CD4-positive, alpha-beta T cell (primary cell): Measurements from ENCODE around the gene KCNF1. TPM values are rescaled to one million over a fixed set of nuclear protein-coding genes. Genes with fewer than 3 reads are reported as not detected.

Experiments
- ATAC-seq: fragments of 200-7000 bp; cut with Tn5 transposase; one replicate; pipeline ENCODE4 v1.10.0; 2022; ENCODE audit warnings: mild to moderate bottlenecking; ENCODE audit not compliant: poor library complexity
- CTCF ChIA-PET: fragments of 350-600 bp; sonication (Branson Sonifier 250); formaldehyde crosslinking; loops from one replicate; lab custom pipeline; 2021; ENCODE audit warnings: antibody characterized with exemption, inconsistent platforms; lab: Charles Lee
- POLR2A ChIA-PET: fragments of 350-600 bp; sonication (Branson Sonifier 250); formaldehyde crosslinking; loops from one replicate; lab custom pipeline; 2021; ENCODE audit warnings: antibody characterized with exemption, inconsistent platforms; lab: Charles Lee
- DNase-seq, 14 experiments: peaks; one replicate each; pipeline ENCODE4 v3.0.0-alpha.2; 2013 to 2020; ENCODE audit warnings: mixed read lengths in 2 of 14
- H3K27ac ChIP-seq, 2 donors: one replicate each; pipeline versions ENCODE4 v1.5.1 to v1.7.0; 2013; ENCODE audit warnings: low read length in 2 of 2, low read depth in 1 of 2, mild to moderate bottlenecking in 1 of 2
- H3K27me3 ChIP-seq, 2 experiments: 1 replicate in 1 of 2; 2 replicates in 1 of 2; pipeline versions ENCODE4 v1.6.1 to v1.7.0; 2013; ENCODE audit warnings: low read length in 2 of 2, control low read depth in 1 of 2, mild to moderate bottlenecking in 1 of 2, moderate library complexity in 1 of 2; ENCODE audit not compliant: insufficient read depth in 2 of 2, control insufficient read depth in 1 of 2
- H3K36me3 ChIP-seq: one replicate; pipeline ENCODE4 v1.6.1; 2013; ENCODE audit warnings: low read length, control low read depth; ENCODE audit not compliant: insufficient read depth
- H3K4me1 ChIP-seq: one replicate; pipeline ENCODE4 v1.6.1; 2013; ENCODE audit warnings: low read length, control low read depth; ENCODE audit not compliant: insufficient read depth
- H3K4me3 ChIP-seq: one replicate; pipeline ENCODE4 v1.5.1; 2013; ENCODE audit warnings: mild to moderate bottlenecking, low read length, moderate library complexity
- H3K9me3 ChIP-seq, 2 experiments: 1 replicate in 1 of 2; 2 replicates in 1 of 2; pipeline versions ENCODE4 v1.6.1 to v1.7.0; 2013; ENCODE audit warnings: low read length in 2 of 2, mild to moderate bottlenecking in 2 of 2, control low read depth in 1 of 2, moderate library complexity in 1 of 2; ENCODE audit not compliant: control insufficient read depth in 1 of 2, insufficient read depth in 1 of 2
- H3K27ac Mint-ChIP-seq: one replicate; pipeline ENCODE4 v1.8.0; 2020; ENCODE audit warnings: mixed read lengths
- H3K27me3 Mint-ChIP-seq: one replicate; pipeline ENCODE4 v1.8.0; 2021; ENCODE audit warnings: mixed read lengths
- H3K36me3 Mint-ChIP-seq: one replicate; pipeline ENCODE4 v1.8.0; 2021; ENCODE audit warnings: low read depth, mixed read lengths
- H3K4me1 Mint-ChIP-seq: one replicate; pipeline ENCODE4 v1.8.0; 2021; ENCODE audit warnings: low read depth, mixed read lengths
- H3K4me3 Mint-ChIP-seq: one replicate; pipeline ENCODE4 v1.8.0; 2020; ENCODE audit warnings: mild to moderate bottlenecking, mixed read lengths
- H3K9me3 Mint-ChIP-seq: one replicate; pipeline ENCODE4 v1.8.0; 2020; ENCODE audit warnings: mixed read lengths
- CTCF ChIP-seq: fragments of 200-600 bp; IDR thresholded peaks from one replicate; pipeline ENCODE4 v1.8.0; 2022; ENCODE audit warnings: antibody characterized with exemption, mild to moderate bottlenecking
- intact Hi-C, 2 experiments: fragments of 100-400 bp; cut with DNase I in 1 of 2; cut with micrococcal nuclease in 1 of 2; formaldehyde crosslinking; loops; one replicate each; pipeline versions ENCODE4 v1.15.1 to v1.9.0; 2023 to 2025; cut with DNase I, micrococcal nuclease
- total RNA-seq, 174 experiments: library from RNA in 2 of 174; stranded (reverse) in 2 of 174; gene quantifications; one replicate each; pipeline ENCODE4 v1.2.3 and lab custom pipeline; 2021 to 2026

Gene KCNF1
- total RNA-seq, 2 experiments from 2014 or later, result not detected

- Histone ChIP-seq H3K27me3 (peaks cover 10 to 14% of the 10 kb centered on the region in 2 experiments), H3K27ac (no peak overlapping the region), H3K4me3 (no peak overlapping the region), H3K9me3 (peaks cover 0 to 7% of the 10 kb centered on the region in 2 experiments), H3K4me1 (no peaks in the 10 kb centered on the region), H3K36me3 (no peaks in the 10 kb centered on the region)
- Mint-ChIP-seq H3K9me3 (no peaks in the 10 kb centered on the region), H3K27me3 (peaks cover 14% of the 10 kb centered on the region), H3K4me3 (no peak overlapping the region), H3K4me1 (no peaks in the 10 kb centered on the region), H3K36me3 (no peaks in the 10 kb centered on the region), H3K27ac (no peak overlapping the region)
- ChIA-PET POLR2A (no interaction called here), CTCF (no interaction called here)
- intact Hi-C loops, result no loop called here
- DNase-seq (no peak), ATAC-seq (no peak)
- no peak for TF ChIP-seq CTCF
Observed at GRCh38 chr2:10918661-10919409, 7.1 kb downstream of the KCNF1 start.

GRCh38 chr2:10919410-10919770 is 7.7 kb downstream of the KCNF1 start:
- peaks cover 5 to 11% of the 10 kb centered on the region in 2 experiments for H3K27me3 ChIP-seq
- ChIA-PET POLR2A (no interaction called here), CTCF (no interaction called here)
- DNase-seq (no peak), ATAC-seq (no peak)
- no peak overlapping the region for H3K27ac ChIP-seq
- no peak for TF ChIP-seq CTCF
- H3K4me1 ChIP-seq, result no peaks in the 10 kb centered on the region
- no peak overlapping the region for H3K4me3 ChIP-seq
- H3K4me1 Mint-ChIP-seq, result no peaks in the 10 kb centered on the region
- no peaks in the 10 kb centered on the region for H3K36me3 Mint-ChIP-seq
- peaks cover 0 to under 1% of the 10 kb centered on the region in 2 experiments for H3K9me3 ChIP-seq
- H3K4me3 Mint-ChIP-seq, result no peak overlapping the region
- peaks cover 12% of the 10 kb centered on the region for H3K27me3 Mint-ChIP-seq
- H3K36me3 ChIP-seq, result no peaks in the 10 kb centered on the region
- H3K9me3 Mint-ChIP-seq, result no peaks in the 10 kb centered on the region
- H3K27ac Mint-ChIP-seq, result no peak overlapping the region
- intact Hi-C loops, result no loop called here

GRCh38 chr2:10919771-10920621 is 8.3 kb downstream of the KCNF1 start:
- no peak overlapping the region for H3K27ac ChIP-seq
- Mint-ChIP-seq H3K4me3 (no peak overlapping the region), H3K36me3 (no peaks in the 10 kb centered on the region), H3K4me1 (no peaks in the 10 kb centered on the region), H3K27me3 (peaks cover 6% of the 10 kb centered on the region), H3K9me3 (no peaks in the 10 kb centered on the region), H3K27ac (no peak overlapping the region)
- H3K4me1 ChIP-seq, result no peaks in the 10 kb centered on the region
- no peak overlapping the region for H3K4me3 ChIP-seq
- DNase-seq (no peak), ATAC-seq (no peak)
- no peaks in the 10 kb centered on the region for H3K36me3 ChIP-seq
- ChIA-PET POLR2A (no interaction called here), CTCF (no interaction called here)
- peaks cover 0 to 9% of the 10 kb centered on the region in 2 experiments for H3K27me3 ChIP-seq
- intact Hi-C loops, result no loop called here
- H3K9me3 ChIP-seq, result no peaks in the 10 kb centered on the region
- TF ChIP-seq CTCF, result no peak
